DOHH2 (cell line): ENCODE data around the gene IER3.

Experiments
- H3F3A ChIP-seq: fragments of 200-600 bp; sonication (generic), shearing (Covaris generic); 2 replicates; pipeline ENCODE4 v1.6.0; 2016; ENCODE audit warnings: antibody characterized with exemption, mild to moderate bottlenecking; ENCODE audit not compliant: control insufficient read depth, insufficient read depth
- H3K27ac ChIP-seq: fragments of 200-600 bp; sonication (generic); 2 replicates; pipeline ENCODE4 v1.5.1; 2014; ENCODE audit warnings: low read depth, mild to moderate bottlenecking, low read length, moderate library complexity
- H3K27me3 ChIP-seq: fragments of 200-600 bp; sonication (generic); 2 replicates; pipeline ENCODE4 v1.6.1; 2014; ENCODE audit warnings: mild to moderate bottlenecking, low read length, mixed read lengths; ENCODE audit not compliant: control insufficient read depth
- H3K36me3 ChIP-seq: fragments of 200-600 bp; sonication (generic); 2 replicates; pipeline ENCODE4 v1.6.1; 2014; ENCODE audit warnings: mild to moderate bottlenecking, low read length, moderate library complexity, mixed read lengths; ENCODE audit not compliant: control insufficient read depth
- H3K4me1 ChIP-seq: fragments of 200-600 bp; sonication (generic); 2 replicates; pipeline ENCODE4 v1.6.1; 2014; ENCODE audit warnings: mild to moderate bottlenecking, low read length, mixed read lengths; ENCODE audit not compliant: control insufficient read depth
- H3K4me2 ChIP-seq: fragments of 200-600 bp; sonication (generic); 2 replicates; pipeline ENCODE4 v1.6.0; 2014; ENCODE audit warnings: mild to moderate bottlenecking, low read length, moderate library complexity
- H3K4me3 ChIP-seq: fragments of 200-600 bp; sonication (generic); 2 replicates; pipeline ENCODE4 v1.5.1; 2014; ENCODE audit warnings: mild to moderate bottlenecking, low read length, mixed read lengths
- H3K79me2 ChIP-seq: fragments of 200-600 bp; sonication (generic); 2 replicates; pipeline ENCODE4 v1.6.1; 2014; ENCODE audit warnings: mild to moderate bottlenecking, low read length, mixed read lengths; ENCODE audit not compliant: control insufficient read depth
- H3K9me2 ChIP-seq: fragments of 200-600 bp; sonication (generic); replicated peaks from 2 replicates; pipeline ENCODE4 v1.6.1; 2014; ENCODE audit warnings: mild to moderate bottlenecking, low read length, mixed read lengths; ENCODE audit not compliant: control insufficient read depth
- H3K9me3 ChIP-seq: fragments of 200-600 bp; sonication (generic); 2 replicates; pipeline ENCODE4 v1.6.1; 2014; ENCODE audit warnings: antibody characterized with exemption, low read length, mixed read lengths; ENCODE audit not compliant: control insufficient read depth, insufficient read depth
- H4K20me1 ChIP-seq: fragments of 200-600 bp; sonication (generic); 2 replicates; pipeline ENCODE4 v1.6.0; 2014; ENCODE audit warnings: low read depth, mild to moderate bottlenecking, antibody characterized with exemption, low read length, moderate library complexity; ENCODE audit not compliant: control insufficient read depth, insufficient read depth
- EZH2phosphoT487 ChIP-seq: fragments of 200-600 bp; sonication (generic); IDR thresholded peaks from 2 replicates; pipeline ENCODE4 v1.6.1; 2017; ENCODE audit warnings: borderline replicate concordance, mild to moderate bottlenecking, antibody characterized with exemption, low read length, moderate library complexity, mixed read lengths
- TF ChIP-seq, protein P1 (sequence below): fragments of 200-600 bp; sonication (generic); IDR thresholded peaks from one replicate; pipeline ENCODE4 v1.5.1; 2014; ENCODE audit warnings: antibody characterized with exemption, mild to moderate bottlenecking, low read depth, low read length; ENCODE audit not compliant: poor library complexity, severe bottlenecking

Gene IER3

GRCh38 chr6:30703821-30704220 lies 40.5 kb downstream of the IER3 start:
- Histone ChIP-seq H3K9me3 (no peaks in the 10 kb centered on the region), H3K79me2 (no peaks in the 10 kb centered on the region), H3K27me3 (no peaks in the 10 kb centered on the region), H3K4me1 (no peaks in the 10 kb centered on the region), H3K4me3 (no peak overlapping the region), H3K36me3 (peaks cover 69% of the 10 kb centered on the region), H3F3A (peaks cover 7% of the 10 kb centered on the region), H3K9me2 (no peaks in the 10 kb centered on the region), H3K4me2 (no peak overlapping the region), H3K27ac (no peak overlapping the region), H4K20me1 (no peaks in the 10 kb centered on the region)
- TF ChIP-seq EZH2phosphoT487, result no peak
- TF ChIP-seq, protein P1, sequence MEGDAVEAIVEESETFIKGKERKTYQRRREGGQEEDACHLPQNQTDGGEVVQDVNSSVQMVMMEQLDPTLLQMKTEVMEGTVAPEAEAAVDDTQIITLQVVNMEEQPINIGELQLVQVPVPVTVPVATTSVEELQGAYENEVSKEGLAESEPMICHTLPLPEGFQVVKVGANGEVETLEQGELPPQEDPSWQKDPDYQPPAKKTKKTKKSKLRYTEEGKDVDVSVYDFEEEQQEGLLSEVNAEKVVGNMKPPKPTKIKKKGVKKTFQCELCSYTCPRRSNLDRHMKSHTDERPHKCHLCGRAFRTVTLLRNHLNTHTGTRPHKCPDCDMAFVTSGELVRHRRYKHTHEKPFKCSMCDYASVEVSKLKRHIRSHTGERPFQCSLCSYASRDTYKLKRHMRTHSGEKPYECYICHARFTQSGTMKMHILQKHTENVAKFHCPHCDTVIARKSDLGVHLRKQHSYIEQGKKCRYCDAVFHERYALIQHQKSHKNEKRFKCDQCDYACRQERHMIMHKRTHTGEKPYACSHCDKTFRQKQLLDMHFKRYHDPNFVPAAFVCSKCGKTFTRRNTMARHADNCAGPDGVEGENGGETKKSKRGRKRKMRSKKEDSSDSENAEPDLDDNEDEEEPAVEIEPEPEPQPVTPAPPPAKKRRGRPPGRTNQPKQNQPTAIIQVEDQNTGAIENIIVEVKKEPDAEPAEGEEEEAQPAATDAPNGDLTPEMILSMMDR, result no peak

- H4K20me1 ChIP-seq, result no peaks in the 10 kb centered on the region
- TF ChIP-seq EZH2phosphoT487, result no peak
- TF ChIP-seq, protein P1, result no peak
- no peaks in the 10 kb centered on the region for H3K27me3 ChIP-seq
- H3K4me1 ChIP-seq, result no peaks in the 10 kb centered on the region
- H3K4me3 ChIP-seq, result no peak overlapping the region
- H3K36me3 ChIP-seq, result peaks cover 67% of the 10 kb centered on the region
- no peaks in the 10 kb centered on the region for H3K79me2 ChIP-seq
- H3K27ac ChIP-seq, result no peak overlapping the region
- H3F3A ChIP-seq, result peaks cover 4% of the 10 kb centered on the region
- H3K4me2 ChIP-seq, result no peak overlapping the region
- H3K9me3 ChIP-seq, result no peaks in the 10 kb centered on the region
- no peaks in the 10 kb centered on the region for H3K9me2 ChIP-seq
Observed at GRCh38 chr6:30703011-30703410, 41.3 kb downstream of the IER3 start.

DNA sequence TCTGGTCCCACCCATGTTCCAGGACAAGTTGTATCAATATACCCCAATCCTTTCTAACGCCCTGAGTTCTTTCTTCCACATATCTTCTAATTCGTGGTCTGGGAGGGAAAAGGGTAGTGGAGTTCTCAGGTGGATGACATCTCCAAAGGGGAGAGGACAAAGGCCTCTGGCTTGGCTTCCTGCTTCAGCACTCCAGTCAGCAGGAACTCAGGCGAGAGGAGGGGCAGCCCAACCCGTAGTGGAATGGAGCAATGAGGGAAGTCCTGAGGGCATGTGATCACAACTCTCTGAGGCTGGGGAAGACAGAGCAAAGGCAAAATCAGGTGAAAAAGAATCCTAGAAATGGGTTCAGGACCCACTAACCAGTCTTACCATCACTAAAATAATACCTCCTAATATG lies 44.0 kb downstream of the IER3 start:
- H3K4me1 ChIP-seq, result no peaks in the 10 kb centered on the region
- H3K79me2 ChIP-seq, result no peaks in the 10 kb centered on the region

More for the DNA sequence above, 44.0 kb downstream of the IER3 start:
- peaks cover 48% of the 10 kb centered on the region for H3K36me3 ChIP-seq
- no peaks in the 10 kb centered on the region for H3K27me3 ChIP-seq
- H3K9me2 ChIP-seq, result no peaks in the 10 kb centered on the region
- H3K4me3 ChIP-seq, result no peak overlapping the region
- no peaks in the 10 kb centered on the region; the same call in 1 of the 2 replicates for H3F3A ChIP-seq
- no peak overlapping the region for H3K4me2 ChIP-seq
- H3K9me3 ChIP-seq, result no peaks in the 10 kb centered on the region
- H3K27ac ChIP-seq, result no peak overlapping the region
- no peaks in the 10 kb centered on the region for H4K20me1 ChIP-seq
- TF ChIP-seq EZH2phosphoT487, result no peak
- TF ChIP-seq, protein P1, result no peak
